ENCODE results near the gene COA8. TPM values are rescaled to one million over a fixed set of nuclear protein-coding genes. Genes with fewer than 3 reads are reported as not detected.

The COA8 gene
- polyA plus RNA-seq, 4 donors, result 39.1 to 48.1 (median 44.2) TPM

DNA sequence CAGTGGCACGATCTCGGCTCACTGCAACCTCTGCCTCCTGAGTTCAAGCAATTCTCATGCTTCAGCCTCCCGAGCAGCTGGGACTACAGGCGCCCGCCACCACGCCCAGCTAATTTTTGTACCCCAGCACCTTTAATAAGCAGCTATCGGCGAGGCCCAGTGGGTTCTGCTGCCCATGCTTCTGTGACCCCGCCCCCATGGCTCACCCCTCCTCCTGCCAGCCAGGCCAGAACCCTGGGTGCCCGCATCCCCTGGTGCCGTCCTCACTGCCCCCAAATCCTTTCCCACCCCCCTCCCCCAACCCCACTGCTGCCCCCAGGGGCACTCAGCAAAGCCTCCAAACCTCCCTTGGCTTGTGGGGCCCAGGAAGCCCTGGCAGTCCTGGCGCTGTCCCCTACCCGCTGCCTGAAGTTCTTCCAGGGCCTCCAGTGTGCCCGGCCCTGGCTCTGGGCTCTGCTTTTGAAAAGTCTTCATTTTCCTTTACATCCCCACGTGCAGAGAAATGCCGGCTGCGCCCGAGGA, 14.8 kb upstream of the COA8 start:
- no peak for DNase-seq (ENCODE audit: low read depth in 4 of 4, low spot score in 2 of 4)

DNA sequence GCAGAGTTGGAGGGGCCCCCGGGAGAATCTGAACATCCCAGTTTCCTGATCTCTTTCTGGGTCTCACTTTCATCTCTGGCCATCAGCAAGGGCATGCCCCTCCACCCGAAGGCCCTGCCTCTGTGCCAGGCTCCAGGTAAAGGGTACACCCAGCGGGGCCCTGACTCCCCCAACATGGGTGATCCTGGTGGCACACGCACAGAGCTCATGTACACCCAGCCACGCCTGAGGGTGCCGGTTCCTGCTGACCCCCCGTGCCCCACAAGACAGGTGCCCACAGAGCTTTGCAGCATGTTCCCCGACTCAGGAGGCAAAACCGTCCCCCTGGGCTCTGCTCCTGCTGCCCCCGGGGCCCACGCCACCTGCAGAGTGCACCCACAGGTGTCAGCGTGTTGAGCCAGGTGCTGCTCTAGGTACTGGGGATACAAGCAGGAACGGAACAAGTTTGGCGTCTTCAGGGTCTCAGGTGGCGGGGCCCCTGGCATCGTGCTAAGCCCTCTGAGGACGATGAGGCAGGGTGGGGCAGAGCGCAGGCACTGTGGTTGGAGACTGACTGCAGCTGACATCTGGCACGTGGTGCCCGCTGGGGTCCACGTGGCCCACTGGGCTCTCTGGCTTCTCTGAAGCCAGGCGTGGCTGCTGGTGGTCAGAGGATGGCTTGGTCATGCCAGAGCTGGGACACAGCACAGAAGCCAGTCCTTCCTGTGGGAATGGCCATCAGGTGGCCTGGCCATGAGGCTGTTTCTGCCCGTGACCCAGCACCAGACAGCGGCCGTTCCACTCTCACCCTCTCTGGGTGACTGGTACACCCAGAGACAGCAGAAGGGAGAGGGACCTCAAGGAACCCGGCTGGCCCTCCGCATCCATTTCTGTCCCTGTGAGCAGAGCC, 14.1 kb upstream of the COA8 start:
- DNase-seq (ENCODE audit: low read depth in 4 of 4, low spot score in 2 of 4), result no peak

DNA sequence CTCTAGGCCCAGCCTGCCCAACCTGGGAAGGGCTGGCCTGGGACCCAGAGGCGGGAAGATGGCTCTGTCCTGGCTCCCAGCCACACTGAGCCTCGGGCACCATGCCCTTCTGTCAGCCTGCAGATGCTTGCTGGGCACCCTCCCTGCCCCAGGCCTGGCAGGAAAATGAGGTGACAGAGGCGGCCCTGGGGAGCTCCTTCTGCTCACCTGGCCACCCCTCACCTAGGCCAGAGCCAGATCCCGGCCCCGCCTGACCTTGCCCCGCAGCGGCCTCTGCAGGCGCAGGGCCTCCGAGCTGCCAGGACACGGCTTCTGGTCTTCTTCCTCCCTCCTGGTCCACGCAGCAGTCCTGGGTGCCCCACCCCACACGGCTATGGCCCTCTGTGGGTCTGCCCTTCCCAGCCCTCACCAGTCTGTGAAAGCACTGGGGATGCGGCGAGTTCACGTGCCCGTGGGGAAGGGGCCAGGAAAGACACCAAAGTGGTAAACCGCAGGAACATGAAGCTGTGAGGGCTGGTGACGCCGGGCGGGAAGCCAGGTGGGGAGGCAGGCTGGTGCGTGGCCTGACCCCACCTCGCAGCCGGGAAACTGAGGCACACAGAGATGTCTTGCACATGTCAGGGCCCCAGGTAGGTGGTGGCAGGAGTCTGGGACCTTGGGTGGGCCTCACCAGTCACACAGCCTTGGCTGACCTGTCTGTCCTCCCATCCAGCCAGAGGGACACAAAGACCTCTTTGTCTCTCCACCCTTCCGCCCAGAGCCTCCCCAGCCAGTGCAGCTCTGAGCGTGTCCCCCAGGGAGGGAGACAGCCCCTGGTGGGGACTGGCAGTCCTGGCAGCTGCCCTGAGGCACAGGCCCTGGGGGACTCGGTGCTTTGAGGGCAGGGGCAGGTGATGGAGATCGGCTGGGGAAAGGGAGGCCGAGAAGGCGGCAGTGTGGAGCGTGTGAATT, 13.1 kb upstream of the COA8 start:
- no peak for DNase-seq (ENCODE audit: low read depth in 4 of 4, low spot score in 2 of 4)

DNA sequence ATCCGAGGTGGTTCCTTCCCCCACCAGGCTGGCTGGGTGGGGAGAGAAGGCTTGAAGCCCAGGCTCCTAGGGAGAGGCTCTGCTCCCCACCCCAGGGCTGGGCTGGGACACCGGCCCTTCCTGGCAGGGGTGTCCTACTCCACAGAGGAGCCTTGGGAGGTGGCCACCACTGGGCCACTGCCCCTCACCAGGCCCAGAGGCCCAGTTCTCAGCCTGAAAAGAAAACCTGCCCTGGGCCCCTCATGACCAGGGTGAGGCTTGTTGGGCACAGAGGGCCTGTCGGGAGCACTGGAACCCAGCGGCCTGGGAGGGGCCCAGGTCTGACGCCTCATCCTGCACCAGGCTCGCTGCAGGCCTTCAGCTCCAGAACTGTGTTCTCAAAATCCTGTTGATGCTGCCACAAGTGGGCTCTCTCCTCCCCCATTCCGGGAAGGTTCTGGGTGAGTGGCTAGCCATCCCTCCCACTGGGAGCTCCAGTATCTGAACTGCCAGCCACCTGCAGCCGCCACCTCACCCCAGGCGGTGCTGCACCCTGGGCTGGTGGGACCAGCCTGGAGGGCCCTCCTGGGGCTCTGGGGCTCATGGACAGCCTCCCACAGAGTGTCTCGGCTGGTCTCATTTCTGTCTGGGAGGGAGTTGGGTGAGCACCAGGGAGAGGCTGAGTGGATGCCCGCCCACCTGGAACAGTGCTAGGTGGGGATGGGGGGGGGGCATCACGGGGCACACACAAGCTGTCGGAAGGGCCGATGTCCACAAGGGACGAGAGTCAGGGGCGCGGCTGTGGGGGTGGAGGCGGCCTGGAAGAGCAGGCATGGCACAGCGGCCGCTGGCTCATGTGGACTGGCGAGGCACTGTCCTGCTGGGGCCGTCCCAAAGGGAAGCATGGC, 12.1 kb upstream of the COA8 start:
- DNase-seq (ENCODE audit: low read depth in 4 of 4, low spot score in 2 of 4), result peak in 1 of 4 donors; percentile 69

- DNase-seq (ENCODE audit: low read depth in 4 of 4, low spot score in 2 of 4), result no peak
Measured at GRCh38 chr14:103551338-103551762, 11.4 kb upstream of the COA8 start.

DNA sequence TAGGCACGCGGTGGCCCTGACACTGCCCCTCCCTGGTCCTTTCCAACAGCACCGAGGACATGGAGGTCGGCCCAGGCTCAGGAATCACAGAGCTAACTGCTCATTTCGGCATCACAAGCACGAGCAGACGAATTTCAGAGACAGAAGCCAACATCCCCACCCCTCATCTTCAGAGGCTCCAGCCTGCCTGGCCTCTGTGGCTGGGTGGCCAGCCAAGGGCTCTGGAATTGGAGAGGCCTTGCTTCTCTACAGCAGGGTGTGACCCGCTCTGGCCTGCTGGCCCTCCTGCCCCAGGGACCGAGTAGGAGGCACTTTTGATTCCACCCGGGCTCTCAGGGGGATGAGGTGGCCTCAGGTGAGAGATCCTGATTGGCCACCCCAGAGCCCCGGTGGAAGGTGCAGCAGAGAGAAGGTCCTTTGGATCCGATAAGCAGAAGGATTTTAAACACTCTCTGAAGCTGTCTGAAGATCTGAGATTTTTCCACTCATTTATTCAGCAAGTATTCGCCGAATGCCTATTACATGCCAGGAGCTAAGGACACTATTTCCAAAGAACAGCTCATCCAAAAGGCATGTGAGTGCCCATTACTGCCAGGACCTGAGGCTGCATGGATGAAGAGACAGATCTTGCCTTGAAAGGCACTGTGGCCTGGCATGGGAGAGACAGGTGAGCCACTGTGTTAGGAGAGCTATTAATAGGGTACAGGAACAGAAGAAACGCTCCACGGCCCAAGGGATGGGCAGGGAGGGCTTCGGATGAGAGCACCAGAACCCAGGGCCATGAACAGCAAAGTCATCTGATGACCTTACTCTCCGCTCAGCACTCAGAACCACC, 10.5 kb upstream of the COA8 start:
- no peak for DNase-seq (ENCODE audit: low read depth in 4 of 4, low spot score in 2 of 4)

DNA sequence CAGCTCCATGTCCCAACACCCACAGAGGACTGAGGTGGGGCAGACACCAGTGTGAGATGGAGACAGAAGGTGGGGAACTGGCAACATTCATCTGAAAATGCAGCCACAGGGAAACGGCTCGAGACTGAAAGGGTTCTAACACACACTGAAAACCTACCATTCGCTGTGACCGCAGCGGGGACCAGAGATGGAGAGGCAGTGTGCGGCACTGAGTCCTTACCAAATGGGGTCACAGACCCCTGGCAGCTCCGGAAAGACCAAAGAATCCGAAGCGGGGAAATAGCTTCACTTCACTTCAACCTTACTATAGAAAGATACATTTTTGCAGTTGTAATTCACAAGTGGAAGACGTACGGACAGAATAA, 9.9 kb upstream of the COA8 start:
- no peak for DNase-seq (ENCODE audit: low read depth in 4 of 4, low spot score in 2 of 4)

GRCh38 chr14:103555559-103556337, 7.0 kb upstream of the COA8 start:
- no peak for DNase-seq (ENCODE audit: low read depth in 4 of 4, low spot score in 2 of 4)

DNA sequence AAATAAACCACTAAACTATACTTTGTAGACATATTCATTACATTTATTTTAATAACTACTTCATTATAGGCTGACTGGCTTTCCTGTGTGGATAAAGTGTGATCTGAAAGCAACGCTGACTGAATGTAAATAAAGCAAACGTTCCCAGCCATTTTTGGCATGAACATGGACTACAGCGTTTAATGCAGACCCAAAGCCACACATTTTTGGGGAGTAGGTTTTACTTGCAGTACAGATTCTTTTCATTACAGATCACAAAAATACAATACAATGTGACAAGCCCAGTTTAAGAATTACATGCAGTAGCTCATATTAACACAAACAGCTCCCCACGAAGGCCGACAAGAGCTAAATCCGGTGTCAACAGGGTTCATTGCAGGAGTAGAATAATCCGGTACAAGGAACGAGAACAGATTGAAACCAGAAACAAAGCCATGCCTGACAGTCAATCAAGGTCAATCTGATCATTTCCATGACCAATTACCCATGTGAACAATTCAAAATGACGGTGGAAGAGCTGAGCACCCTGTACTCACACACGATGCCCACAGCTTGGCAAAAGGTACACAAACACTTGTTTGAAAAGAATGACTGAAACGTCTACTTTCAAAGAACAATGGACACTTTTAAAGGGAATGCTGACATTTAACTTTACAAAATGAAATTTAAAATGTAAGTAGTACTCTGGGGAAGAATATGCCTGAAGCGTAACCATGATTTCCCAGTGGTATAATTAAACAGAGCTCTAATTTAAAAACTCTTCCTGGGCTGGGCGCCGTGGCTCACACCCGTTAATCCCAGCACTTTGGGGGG, 5.6 kb upstream of the COA8 start:
- DNase-seq (ENCODE audit: low read depth in 4 of 4, low spot score in 2 of 4), result no peak

GRCh38 chr14:103558071-103558882, 4.5 kb upstream of the COA8 start:
- peak in 1 of 4 donors; percentile 65 for DNase-seq (ENCODE audit: low read depth in 4 of 4, low spot score in 2 of 4)

DNA sequence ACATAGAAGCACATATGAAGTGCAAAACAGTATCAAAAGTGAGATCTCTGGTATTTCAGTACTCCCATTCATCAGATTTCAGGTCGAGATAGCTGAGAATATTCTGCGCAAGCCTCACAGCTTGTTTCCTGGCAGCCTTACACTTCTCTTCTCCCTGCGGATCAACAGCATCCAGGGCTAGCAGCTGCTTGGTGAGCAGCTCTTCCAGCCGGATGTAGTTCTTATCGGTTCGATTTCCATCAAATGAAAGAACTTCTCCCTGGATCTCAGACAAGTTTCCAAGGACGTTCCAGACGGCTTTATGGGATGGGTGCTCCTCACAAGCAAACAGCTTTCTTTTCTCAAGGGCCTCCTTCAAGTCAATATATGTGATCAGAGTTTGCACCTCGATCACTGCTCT, 3.0 kb upstream of the COA8 start:
- no peak for DNase-seq (ENCODE audit: low read depth in 4 of 4, low spot score in 2 of 4)

DNA sequence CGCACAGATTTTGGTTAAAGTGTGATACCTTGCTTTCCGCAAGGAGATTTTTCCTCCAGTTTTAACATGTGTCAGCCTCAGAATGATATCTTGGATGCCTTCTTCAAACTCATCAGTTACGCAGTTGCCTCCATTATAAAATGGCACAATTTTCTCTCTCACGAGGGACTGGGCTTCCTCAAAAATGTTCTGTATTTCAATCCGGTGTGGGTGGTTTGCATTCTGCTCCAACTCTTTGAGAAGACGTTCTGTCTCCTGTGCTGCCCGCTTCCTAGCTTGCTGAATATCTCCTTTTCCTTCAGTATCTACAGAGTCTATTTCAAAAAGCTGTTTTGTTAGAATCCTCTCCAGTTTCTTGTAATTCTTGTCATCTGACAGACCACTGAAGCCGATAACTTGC, 2.1 kb upstream of the COA8 start:
- no peak for DNase-seq (ENCODE audit: low read depth in 4 of 4, low spot score in 2 of 4)

DNA sequence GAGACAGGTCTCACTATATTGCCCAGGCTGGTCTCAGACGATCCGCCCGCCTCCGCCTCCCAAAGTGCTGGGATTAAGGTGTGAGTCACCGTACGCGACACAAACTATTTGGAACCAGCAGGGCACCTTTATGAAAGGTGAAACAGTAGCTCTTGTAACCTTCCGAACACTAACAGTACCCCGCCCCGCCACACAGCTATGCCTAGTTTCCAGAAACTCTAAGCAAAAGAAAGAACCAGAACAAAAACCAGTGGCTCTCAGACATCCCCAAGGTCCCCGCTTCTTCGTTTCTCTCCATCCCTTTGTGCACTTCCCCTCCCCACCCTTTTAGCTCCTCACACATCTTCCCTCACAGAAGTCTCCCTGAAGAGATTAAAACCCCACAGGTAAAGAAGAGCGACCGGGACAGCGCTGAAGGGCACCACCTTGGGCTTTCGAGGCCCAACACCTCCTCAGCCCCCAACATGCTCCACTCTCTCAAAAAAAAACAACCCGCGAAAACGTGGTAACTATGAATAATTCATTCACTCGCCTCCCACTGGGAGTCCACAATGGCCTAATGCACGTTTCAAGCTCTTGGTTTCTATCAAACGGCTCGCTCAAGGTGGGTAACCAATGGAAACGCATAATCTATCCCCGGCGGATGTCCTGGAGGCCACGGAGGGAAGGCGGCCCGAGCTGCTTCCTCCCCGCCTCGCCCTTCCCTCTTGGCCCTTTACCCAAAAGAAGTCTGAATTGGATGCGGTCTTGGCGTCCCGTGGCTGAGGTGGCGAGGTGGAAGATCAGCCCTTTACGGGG, 1.2 kb upstream of the COA8 start:
- DNase-seq (ENCODE audit: low read depth in 4 of 4, low spot score in 2 of 4), result no peak

DNA sequence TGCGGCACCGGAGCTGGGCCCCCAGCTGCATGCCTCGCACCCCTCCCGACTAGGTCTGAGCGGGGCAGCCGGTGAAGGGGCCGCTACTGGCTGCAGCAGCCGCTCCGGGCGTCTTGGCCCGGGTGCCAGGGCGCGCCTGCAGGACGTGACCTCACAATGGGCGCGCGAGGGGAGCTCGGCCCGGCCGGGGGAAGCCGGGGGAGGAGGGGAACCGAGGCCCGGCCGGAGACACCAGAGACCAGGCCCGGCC, 656 bp upstream of the COA8 start:
- no peak for DNase-seq (ENCODE audit: low read depth in 4 of 4, low spot score in 2 of 4)

DNA sequence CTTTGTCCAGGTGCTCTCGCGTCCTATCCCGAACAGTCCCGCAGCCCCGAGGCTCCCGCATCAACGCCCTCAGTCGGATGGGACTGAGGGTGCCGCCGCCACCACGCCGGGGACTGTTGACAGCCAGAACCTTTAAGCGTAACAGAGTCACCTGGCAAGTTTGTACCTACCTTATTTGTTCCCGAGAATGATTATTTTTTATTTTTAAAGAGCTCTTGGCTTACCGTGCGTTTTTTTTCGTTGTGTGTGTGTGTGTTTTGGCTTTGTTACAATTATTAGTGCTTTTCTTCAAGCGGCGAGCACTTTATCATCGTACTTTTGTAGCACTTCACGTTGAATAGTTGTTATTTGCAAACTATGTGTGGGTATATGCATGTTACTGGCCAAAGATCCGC, 463 bp downstream of the COA8 start:
- no peak for DNase-seq (ENCODE audit: low read depth in 4 of 4, low spot score in 2 of 4)

GRCh38 chr14:103563844-103564505, 1.2 kb downstream of the COA8 start:
- DNase-seq (ENCODE audit: low read depth in 4 of 4, low spot score in 2 of 4), result no peak
